ENCODE measurements around the gene SHC3. TPM values are rescaled to one million over a fixed set of nuclear protein-coding genes. Genes with fewer than 3 reads are reported as not detected.

The SHC3 gene
- total and polyA plus RNA-seq, 2 experiments from 2014 or later: 1.3 to 2.9 TPM

- Histone ChIP-seq H3K27ac (ENCODE audit: low read depth) (no peak overlapping the region), H3K9me2 (ENCODE audit: insufficient read depth) (0 out of 2 replicates have a peak, but pooled peaks cover 3% of the 10 kb centered on the region), H3F3A (replicated peaks; ENCODE audit: low read depth) (no peaks in the 10 kb centered on the region), H4K20me1 (replicated peaks; ENCODE audit: insufficient read depth) (no peaks in the 10 kb centered on the region), H3K36me3 (ENCODE audit: insufficient read depth) (no peaks in the 10 kb centered on the region), H2AFZ (no peak overlapping the region), H3K27me3 (ENCODE audit: insufficient read depth) (no peaks in the 10 kb centered on the region), H3K4me3 (no peak overlapping the region), H3K4me2 (no peak overlapping the region), H3K79me2 (replicated peaks; ENCODE audit: insufficient read depth) (no peaks in the 10 kb centered on the region), H3K4me1 (ENCODE audit: insufficient read depth) (no peaks in the 10 kb centered on the region)
- peaks cover 6% of the 10 kb centered on the region; the same call in 2 of the 3 replicates for H3K4me1 Mint-ChIP-seq
- H3K36me3 Mint-ChIP-seq (ENCODE audit: low read depth): peaks cover 7% of the 10 kb centered on the region; the same call in 2 of the 3 replicates
- H3K27me3 Mint-ChIP-seq (ENCODE audit: insufficient read depth, low read depth, poor library complexity): no peaks in the 10 kb centered on the region
- peaks cover 19% of the 10 kb centered on the region for H3K9me3 Mint-ChIP-seq
- no peak for TF ChIP-seq ETS1 (IDR thresholded peaks at IDR 0.05)
- no peak for TF ChIP-seq ZNF114 (CRISPR knock-in tag; IDR thresholded peaks at IDR 0.05)
- TF ChIP-seq CREB1 (CRISPR knock-in tag; IDR thresholded peaks at IDR 0.05; ENCODE audit: low read depth): no peak
- no peak for TF ChIP-seq EZH2phosphoT487 (IDR thresholded peaks at IDR 0.05; ENCODE audit: unreplicated experiment)
- TF ChIP-seq JUNB (IDR thresholded peaks at IDR 0.05; ENCODE audit: unreplicated experiment): no peak
- TF ChIP-seq POLR2AphosphoS5 (IDR thresholded peaks at IDR 0.05; ENCODE audit: low read depth): no peak
- TF ChIP-seq NANOG (IDR thresholded peaks at IDR 0.05; ENCODE audit: borderline replicate concordance): no peak
- TF ChIP-seq CTCF (conservative IDR thresholded peaks at IDR 0.05; ENCODE audit: low read depth in 2 of 2): no peak
- no peak for TF ChIP-seq ZNF462 (CRISPR knock-in tag; IDR thresholded peaks at IDR 0.05)
- no peak for TF ChIP-seq STAT1 (IDR thresholded peaks at IDR 0.05; ENCODE audit: unreplicated experiment)
- no peak for TF ChIP-seq ZNF331 (CRISPR knock-in tag; IDR thresholded peaks at IDR 0.05; ENCODE audit: low read depth)
- TF ChIP-seq EZH2 (IDR thresholded peaks at IDR 0.05; ENCODE audit: low read depth, unreplicated experiment): no peak
- no peak for TF ChIP-seq REST (IDR thresholded peaks at IDR 0.05; ENCODE audit: unreplicated experiment)
- no peak overlapping the region for H3K27ac Mint-ChIP-seq
- no peak for ATAC-seq
- DNase-seq (ENCODE audit: low spot score): no peak
- no peak overlapping the region for H3K4me3 Mint-ChIP-seq
Observed at GRCh38 chr9:88979021-88979420, 199.6 kb downstream of the SHC3 start.

Data from GM23338 (cell line).